SIG-M5 treated with dmso at 0.1 percent for 504 hours (cell line): ENCODE results near the gene B4GALT2.

Experiments
- DNase-seq: peaks from one replicate; lab custom pipeline; 2025; ENCODE audit not compliant: unreplicated experiment; lab: John Stamatoyannopoulos, UW

The B4GALT2 gene

DNA sequence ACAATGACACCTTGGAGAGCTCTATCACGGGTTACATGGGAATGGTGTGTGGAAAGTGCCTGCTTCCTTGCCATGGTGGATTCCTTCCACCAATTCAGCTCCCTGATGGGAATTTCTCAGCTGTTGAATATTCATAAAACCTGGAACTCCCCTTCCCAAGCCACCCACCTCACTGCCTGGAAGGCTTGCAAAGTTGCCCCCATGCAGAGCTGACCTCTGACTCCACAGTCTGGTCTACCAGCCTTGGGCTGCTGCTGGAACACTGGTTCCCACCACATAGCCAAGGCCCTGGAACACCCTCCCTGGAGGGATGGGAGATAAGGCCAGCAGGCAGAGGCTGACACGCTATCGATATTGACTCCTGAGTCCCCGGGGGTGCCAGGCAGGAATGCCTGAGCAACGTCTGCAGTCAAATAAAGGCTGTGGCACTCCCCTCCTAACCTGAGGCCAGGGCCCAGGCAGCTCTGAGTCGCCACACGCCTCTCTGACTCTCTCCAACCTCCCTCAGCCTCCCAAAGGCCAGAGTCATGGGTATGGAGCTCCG lies 21.2 kb downstream of the B4GALT2 start:
- DNase-seq: no peak

DNA sequence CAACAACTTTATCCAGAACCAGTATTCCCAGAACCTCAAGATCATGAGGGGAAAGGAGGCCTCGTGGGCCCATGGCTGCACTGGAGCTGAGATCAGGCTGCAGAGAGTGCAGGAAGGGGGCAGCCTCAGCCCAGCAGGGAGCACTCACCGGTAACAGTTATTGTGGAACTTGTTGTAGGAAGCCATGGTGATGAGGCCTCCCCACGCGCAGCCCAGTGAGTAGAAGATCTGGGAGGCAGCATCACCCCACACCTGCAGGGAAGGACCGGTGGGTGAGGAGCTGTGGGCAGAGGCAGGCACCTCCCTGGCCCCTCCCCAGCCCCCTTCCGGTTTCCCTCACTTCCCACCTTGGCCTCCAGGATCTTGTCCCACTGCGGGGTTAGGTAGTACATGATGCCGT lies 23.2 kb downstream of the B4GALT2 start:
- DNase-seq: no peak

DNA sequence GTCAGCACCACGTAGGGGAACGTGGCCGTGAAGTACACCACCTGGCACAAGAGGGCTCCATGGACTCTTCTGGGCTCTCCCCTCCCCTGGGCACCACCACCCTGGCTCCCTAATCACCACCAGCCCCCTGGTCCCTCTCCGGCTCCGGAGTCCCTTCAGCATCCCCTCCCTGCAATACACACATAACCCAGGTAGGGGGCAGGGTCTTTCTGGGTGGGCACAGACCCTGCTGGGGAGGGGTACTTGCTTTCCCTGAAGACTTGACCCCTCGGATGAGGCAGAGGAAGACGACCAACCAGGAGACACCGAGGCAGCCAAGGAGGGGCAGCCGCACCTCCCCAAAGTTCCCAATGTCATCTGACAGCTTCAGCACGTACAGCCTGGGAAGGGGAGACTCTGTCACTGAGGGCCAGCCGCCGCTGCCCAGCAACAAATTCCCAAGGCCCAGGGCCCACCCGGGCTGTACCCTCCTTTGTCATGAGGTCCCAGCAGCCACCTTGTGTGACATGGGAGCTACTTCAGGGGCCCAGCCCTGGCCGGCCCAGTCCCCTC lies 23.7 kb downstream of the B4GALT2 start:
- no peak for DNase-seq

DNA sequence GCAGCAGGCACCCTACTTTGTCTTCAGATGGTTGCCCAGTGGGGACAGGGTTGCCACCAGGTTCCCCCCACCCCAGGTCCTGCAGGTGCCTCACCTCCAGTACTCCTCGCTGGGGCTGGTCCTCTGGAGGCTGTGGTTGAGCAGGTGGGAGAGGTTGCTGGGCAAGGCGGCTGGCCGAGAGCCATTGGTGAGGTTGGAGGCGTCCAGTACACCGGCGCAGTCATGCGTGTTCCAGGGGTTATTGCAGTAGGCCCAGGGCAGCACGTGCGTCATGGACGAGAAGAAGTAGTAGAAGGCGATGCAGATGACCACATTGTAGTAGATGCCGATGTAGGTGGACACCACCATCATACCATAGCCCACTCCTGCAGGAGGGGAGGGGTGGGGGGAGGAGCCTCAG lies 29.2 kb downstream of the B4GALT2 start:
- DNase-seq: no peak

DNA sequence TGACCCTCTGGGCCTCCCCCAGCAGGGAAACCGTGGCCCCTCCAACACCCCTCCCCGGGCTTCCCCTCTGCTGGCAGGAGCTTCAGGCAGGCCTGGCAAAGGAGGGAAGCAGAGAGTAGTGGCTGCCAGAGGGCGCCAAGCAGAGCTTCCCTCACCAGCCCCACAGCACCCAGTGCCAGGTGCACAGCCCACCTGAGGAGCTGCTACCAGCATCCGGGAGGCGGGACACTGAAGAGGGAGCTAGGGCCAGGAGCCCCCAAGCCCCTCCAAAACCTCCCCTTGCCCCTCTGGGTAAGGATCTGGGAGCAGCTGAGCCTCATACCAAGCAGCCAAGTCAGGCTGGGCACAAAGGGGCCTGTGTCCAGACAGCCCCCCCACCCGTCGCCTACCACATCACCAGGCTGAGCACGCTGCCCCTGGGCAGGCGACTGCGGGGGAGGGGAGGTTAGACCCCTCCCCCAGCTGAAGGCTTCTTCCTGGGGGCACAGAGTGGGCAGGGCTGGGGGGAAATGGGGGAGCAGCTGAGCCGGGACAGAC lies 32.0 kb downstream of the B4GALT2 start:
- no peak for DNase-seq

DNA sequence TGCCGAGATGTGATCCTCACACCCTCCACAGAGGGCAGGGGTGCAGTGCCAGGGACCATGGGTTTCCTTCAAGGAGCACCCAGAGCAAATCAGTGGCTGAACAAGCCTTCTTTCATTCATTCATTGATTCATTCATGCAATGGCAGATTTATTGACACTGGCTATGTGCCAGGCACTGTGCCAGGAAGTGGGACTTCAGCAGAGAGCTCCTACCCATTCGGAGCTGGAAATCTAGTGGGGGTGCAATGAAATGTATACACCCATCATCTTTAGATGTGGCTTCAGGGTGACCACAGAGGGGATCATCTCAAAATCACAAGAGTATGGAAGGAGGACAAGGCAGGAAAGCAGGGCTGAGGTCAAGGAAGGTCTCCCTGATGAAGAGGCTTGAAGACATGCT lies 33.4 kb downstream of the B4GALT2 start:
- no peak for DNase-seq

DNA sequence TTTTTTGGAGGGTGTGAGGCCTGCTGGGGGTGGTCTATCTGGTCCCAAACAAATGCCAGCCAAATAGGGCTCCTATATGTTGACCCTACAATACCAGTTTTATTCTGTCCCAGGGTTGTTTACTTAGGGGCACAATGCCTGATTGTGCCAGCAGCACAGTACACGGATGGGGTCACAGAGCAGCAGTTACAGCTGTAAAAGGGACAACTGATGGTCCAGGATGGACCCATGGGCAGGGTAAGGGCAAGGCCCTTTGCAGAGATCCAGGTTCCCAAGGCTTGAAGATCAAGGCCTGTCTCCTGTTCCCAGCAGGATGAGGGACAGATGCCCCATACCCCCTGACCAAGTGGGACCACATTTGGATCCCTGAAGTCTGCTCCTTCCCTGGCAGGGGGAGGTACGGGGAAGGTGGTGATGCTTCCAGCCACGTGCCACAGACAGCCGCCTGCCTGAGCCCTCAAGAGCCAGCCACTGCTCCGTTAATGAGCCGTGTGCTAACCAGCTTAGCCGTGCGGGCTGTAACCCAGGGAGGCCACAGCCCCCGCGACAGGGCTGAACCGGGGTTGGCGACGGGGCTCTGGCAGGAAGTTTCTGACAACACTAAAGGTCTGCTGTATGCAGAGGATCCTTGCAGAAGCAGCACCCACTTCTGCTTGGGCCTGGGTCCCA lies 34.1 kb downstream of the B4GALT2 start:
- DNase-seq: no peak

DNA sequence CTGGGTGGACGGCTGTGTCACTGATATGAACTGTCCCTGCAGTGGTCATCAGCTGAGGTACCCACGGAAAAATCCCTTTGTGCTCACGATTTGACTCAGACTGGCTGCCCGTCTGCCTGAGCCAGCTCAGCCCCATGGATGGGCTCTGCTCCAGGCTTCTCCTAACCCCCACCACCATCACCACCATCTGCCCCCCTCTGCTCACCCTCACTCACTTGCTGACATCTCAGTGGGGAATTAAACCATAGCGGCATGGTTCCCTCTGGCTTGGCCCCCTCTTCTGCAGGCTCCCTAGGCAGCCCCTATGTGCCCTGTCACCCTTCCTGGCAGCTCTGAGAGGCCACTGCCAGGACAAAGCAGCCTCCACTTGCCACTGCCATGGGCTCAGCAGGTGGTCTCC lies 34.9 kb downstream of the B4GALT2 start:
- DNase-seq: no peak

DNA sequence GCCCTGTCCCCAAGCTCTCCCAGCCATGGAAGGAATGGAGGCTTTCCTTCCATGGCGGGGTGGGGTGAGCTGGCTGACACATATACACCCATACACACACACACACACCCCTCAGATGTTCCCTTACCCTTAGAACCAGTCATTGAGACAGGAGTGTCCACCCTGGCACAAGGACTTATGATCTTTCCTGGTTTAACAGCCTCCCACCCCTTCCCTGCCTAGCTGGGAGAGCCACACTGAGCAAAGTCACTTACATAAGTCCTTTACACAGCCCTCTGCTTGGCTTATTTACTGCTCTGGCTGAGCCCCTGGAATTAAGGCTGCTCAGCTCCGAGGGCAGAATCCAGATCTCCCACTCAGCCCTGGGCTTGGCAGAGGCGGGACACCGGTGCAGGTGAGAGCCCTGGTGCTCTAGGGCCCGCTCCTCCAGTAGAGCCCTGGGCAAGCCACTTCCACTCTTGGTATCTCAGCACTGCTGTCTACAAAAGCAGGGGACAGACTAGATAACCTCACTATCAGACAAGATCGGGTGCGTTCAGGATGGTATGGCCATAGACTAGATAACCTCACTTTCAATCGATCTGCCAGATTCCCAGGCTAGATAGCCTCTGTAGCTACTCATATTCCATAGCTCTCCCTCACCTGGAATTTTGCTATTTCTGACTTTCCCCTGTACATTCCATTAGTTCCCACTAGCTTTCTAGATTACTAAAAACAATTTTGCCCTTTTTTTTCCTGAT lies 35.5 kb downstream of the B4GALT2 start:
- DNase-seq: no peak

DNA sequence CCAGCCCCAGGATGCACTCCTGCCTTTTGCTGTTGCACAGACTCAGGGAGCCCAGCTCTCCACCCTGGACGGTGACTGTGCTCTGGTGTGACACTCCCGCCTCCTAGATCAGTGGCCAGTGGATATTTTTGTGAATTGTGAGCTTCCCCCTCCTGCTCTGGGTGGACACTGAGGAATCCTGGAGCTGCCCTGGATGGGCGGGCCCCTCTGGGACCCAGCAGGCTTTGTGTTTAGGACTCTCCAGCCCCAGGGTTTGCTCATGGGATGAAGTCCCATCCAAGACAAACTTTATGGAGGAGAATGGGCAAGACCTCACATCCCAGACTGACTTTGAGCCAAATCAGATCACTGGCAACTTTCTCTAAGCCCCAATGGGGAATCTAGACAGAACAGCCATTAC lies 36.2 kb downstream of the B4GALT2 start:
- DNase-seq: no peak

DNA sequence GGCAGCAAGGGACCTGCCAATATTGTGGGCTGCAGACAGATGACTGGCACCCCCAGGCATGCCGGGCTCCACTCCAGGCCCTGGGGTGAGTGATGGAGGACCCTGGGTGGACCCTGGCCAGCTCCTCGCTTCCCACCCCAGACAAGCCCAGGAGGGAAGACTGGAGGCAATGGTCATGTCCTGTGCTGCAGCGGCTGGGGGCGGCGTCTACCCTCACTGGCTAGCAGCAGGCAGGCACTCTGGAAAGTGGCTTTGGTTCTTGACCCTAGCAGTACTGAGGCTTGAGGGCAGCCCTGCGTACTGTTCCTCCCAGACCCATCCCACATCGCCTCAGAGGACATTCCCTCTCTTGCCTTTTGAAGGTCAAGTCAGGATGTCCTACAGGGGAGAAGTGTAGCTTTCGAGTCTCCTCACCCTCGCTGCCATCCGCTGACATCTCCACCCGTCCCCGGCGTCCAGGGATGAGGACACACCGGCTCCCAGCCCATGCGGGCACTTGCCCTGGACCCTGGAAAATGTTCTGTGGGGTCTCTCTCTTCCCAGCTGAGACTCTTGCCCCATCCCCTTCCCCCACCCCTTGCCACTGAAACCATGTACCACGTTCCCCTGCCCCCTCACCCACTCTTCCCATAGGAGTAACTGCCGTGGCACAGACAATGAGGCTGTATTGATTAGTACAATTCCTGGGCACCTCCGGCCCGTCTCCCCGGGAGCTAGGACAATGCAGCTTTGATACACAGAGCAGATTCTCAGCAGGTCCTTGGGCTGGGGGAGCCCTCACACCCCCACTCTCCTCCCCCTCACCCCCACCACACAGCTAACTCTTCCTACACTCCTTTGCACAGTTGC lies 37.3 kb downstream of the B4GALT2 start:
- DNase-seq: no peak

DNA sequence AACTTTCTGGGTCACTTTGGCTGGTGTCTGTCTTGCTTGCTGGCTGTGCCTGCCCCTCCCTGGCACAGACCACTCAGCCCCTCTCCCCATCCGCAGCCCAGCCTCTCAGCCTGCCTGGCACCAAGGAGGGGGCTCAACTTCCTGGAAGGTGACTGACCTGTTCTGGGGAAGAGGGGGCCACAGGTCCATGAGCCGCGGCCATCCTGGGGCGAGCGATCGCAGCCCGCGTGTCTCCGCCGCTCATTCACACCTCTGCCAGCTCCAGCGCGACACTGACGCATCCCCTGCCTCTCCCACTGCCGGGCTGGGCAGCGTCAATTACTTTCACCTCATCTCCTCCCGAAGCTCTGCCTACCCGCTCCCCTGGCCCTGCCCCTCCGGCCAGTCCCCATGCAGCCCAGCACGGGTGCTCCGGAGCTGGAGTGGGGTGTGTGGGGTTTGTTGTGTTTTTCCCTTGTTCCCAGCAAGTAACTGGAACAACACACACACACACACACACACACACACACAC lies 37.9 kb downstream of the B4GALT2 start:
- no peak for DNase-seq

DNA sequence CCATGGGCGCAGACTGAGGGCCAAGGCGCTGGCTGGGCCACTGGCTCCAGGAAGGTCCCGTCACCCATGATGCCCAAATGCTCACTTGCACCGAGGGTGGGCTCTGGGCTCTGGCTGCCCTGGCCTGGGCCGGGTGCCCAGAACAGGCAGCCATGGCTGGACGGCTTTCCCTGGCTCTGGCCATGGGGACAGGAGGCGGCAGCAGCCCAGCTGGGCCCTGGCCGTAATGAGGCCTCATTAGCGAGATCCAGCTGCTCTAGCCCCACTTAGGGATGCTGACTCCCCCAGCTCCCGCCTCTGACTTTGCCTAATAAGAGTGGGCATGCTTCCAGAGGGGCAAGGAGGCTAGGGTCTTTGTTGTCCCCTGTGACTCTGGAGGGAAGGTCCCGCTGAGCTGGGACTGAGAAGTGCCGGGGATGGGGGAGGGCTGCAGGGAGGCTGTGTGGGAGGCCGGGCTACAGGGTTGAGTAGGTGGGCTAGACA lies 40.5 kb downstream of the B4GALT2 start:
- no peak for DNase-seq

DNA sequence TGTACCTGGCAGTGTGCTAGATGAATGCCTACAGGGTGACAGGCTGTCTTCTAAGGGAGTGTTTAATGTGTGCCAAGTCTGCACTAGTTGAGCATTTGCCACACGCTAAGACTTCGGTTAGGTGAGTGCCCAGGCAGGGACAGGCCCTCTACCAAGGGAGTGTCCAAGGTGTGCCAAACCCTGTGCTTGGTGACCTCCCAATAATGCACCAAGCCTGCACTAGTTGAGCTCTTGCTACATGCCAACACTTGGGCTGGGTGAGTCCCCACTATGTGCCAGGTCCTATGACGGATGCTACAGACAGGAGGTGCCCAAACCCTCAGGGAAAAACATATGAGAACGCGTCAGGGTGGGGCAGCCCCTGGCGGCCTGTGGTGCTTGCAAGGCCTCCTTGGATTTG lies 41.5 kb downstream of the B4GALT2 start:
- DNase-seq: no peak

DNA sequence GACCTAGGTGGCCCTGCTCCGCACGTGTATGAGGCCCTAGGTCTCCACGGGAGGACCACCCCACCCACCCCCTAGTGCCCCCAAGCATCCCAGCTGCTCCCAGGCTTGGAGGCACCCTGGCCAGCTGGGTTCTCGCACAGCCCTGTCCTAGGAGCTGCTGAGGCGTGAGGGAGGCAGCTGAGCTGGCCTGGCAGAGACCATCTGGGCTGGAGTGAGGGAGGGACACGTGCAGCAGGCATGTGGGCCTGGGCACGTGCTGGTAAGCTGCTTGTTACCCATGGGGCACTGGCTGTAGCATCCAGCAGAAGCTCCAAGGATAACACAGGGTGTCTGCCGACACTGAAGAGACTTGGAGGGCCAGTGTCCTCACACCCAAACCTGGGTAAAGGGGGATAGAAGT lies 42.1 kb downstream of the B4GALT2 start:
- DNase-seq: no peak

DNA sequence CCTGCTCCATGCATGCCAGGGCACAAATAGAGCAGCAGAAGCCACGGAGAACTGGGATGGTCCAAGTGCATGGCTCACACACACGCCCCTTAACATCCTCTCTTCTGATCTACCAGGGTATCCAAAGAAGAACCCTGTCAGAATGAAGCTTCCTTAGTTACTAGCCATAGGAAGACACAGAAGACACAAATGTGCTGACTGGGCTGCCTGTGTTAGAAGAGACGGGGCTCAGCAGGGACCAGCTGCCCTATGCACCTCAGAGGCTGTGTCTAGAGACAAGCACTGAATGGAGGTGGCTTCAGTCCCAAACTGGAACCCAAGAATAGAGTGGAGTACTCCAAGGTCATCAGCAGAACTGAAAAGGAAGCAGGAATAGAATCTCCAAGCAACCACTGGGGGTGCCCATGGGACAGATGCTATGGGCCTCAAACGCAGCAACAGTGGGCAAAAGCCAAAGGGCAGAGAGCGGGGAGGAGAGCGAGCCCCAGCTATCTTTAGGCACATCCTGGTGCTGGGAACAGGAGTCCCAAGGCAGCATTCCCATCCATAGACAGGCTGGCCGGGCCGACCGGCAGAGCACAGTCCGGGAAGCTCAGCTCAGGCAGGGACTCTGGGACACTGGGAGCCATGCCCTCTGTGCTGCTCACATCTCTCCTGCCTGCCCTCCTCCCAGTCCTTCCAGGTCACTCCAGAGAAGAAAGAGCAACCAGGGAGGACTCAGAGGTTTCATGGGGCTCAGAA lies 42.7 kb downstream of the B4GALT2 start:
- DNase-seq: no peak

DNA sequence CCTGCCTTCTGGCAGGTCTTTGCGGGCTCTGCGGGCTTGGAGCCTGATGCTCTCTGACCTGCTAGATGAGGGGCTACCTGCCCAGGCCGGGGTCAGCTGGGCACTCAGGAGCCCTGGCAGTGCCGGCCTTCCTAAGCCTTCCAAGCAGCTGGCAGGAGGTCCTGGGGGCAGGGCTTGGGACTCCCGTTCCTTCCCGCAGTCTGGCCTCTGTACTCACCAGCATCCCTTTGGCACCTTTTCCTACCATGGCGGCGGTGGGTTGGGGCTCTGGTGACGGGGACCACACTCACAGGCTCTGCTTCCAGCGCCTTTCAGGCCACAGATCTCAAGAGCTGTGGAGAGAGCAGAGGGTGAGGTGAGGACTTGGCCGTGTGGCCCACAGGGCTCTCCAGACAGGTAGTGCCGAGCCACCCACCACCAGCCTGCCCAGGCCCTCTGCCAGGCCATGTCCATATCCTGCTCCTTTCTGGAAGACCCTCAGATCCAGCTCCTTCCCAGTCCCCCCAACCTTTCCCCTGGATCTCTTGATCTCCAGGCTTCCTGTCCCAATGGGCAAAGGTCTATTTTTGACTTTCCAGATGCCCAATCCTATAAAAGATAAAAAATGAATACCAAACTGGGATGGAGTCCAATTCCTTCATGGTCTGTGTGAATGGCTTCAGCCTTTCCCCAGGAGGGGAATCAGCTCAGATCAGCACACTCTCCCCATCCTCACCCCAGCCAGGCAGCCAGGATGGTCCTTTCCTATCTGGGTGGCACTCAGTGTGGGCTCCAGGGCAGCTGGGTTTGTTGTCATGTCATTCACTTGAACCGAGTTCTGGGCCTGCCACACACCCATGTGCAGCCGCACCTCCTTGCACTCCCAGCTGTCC lies 45.3 kb downstream of the B4GALT2 start:
- DNase-seq: no peak

DNA sequence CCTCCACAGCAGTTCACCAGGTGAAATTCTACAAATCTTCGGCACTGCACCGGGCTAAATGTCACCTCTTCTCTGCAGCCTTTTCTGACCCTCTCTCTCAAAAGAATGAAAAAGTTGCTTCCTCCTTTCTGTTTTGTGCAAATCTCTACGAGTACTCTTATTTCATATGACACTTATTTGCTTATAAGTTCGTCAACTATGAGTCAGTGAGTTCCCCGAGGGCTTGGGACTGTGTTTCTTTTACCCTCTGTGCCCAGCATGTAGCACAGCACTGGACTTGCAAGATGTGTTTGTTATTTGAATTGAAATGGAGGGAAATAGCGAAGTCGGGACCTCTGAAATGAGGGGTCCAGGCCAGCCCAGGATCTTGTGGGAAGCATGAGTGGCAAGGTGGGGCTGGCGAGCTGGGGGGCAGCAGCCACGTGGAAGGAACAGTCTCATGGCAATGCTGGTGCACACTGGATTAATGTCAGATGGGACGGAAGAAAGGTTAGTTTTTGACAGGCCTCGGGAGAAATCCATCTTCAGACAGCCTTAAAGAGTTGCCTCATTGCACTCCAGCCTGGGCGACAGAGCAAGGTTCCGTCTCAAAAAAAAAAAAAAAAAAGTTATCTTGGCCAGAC lies 46.0 kb downstream of the B4GALT2 start:
- DNase-seq: no peak

DNA sequence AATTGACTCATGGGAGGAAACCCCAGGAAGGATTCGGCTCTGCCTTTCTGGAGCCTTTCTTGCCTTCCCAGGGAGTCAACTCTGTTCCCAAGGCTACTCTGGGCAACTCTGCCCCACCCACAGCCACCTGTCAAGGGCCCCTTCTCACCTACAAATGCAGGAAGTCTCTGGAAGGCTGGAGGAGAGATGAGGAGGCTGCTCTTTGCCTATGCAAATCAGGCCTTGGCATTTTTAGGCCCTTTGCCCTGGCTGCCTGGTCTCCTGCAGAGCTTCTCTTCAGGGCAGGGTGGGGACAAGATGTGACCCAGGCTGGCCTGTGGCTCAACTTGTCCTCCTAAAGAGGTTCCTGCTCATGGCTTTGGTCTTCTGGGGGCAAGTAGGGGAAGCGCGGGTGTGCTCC lies 46.8 kb downstream of the B4GALT2 start:
- DNase-seq: no peak
